ENCODE data around the gene SLC13A5.

- TF ChIP-seq, protein P1, sequence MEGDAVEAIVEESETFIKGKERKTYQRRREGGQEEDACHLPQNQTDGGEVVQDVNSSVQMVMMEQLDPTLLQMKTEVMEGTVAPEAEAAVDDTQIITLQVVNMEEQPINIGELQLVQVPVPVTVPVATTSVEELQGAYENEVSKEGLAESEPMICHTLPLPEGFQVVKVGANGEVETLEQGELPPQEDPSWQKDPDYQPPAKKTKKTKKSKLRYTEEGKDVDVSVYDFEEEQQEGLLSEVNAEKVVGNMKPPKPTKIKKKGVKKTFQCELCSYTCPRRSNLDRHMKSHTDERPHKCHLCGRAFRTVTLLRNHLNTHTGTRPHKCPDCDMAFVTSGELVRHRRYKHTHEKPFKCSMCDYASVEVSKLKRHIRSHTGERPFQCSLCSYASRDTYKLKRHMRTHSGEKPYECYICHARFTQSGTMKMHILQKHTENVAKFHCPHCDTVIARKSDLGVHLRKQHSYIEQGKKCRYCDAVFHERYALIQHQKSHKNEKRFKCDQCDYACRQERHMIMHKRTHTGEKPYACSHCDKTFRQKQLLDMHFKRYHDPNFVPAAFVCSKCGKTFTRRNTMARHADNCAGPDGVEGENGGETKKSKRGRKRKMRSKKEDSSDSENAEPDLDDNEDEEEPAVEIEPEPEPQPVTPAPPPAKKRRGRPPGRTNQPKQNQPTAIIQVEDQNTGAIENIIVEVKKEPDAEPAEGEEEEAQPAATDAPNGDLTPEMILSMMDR (IDR thresholded peaks at IDR 0.05 in 2 of 3, conservative IDR thresholded peaks at IDR 0.05 in 1 of 3; ENCODE audit: insufficient read depth in 2 of 3, low read depth in 1 of 3, low read length in 3 of 3): no peak
- TF ChIP-seq ELF4 (CRISPR knock-in tag; IDR thresholded peaks at IDR 0.05) (no peak), HIVEP1 (CRISPR knock-in tag; IDR thresholded peaks at IDR 0.05) (no peak), ETV1 (tag; conservative IDR thresholded peaks at IDR 0.05; ENCODE audit: low read depth) (no peak), MTF1 (CRISPR knock-in tag; IDR thresholded peaks at IDR 0.05; ENCODE audit: borderline replicate concordance) (no peak)
- TF ChIP-seq, protein P2, sequence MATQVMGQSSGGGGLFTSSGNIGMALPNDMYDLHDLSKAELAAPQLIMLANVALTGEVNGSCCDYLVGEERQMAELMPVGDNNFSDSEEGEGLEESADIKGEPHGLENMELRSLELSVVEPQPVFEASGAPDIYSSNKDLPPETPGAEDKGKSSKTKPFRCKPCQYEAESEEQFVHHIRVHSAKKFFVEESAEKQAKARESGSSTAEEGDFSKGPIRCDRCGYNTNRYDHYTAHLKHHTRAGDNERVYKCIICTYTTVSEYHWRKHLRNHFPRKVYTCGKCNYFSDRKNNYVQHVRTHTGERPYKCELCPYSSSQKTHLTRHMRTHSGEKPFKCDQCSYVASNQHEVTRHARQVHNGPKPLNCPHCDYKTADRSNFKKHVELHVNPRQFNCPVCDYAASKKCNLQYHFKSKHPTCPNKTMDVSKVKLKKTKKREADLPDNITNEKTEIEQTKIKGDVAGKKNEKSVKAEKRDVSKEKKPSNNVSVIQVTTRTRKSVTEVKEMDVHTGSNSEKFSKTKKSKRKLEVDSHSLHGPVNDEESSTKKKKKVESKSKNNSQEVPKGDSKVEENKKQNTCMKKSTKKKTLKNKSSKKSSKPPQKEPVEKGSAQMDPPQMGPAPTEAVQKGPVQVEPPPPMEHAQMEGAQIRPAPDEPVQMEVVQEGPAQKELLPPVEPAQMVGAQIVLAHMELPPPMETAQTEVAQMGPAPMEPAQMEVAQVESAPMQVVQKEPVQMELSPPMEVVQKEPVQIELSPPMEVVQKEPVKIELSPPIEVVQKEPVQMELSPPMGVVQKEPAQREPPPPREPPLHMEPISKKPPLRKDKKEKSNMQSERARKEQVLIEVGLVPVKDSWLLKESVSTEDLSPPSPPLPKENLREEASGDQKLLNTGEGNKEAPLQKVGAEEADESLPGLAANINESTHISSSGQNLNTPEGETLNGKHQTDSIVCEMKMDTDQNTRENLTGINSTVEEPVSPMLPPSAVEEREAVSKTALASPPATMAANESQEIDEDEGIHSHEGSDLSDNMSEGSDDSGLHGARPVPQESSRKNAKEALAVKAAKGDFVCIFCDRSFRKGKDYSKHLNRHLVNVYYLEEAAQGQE (IDR thresholded peaks at IDR 0.05; ENCODE audit: borderline replicate concordance): no peak
- TF ChIP-seq, protein P2 (CRISPR knock-in tag; IDR thresholded peaks at IDR 0.05; ENCODE audit: low read depth): no peak
Observed at GRCh38 chr17:6681671-6682070, 31.5 kb downstream of the SLC13A5 start.
